HG03108 (cell line): ENCODE measurements around the gene ZSWIM3.
"Not testable (repeated sequence)": the region's sequence is repeated elsewhere in the genome, so short reads cannot be mapped to it uniquely, and the experiment has no call there.

Experiments
- ATAC-seq: cut with Tn5 transposase; IDR thresholded peaks from one replicate; pipeline ENCODE4 v1.9.1; 2021; ENCODE audit warnings: moderate library complexity; ENCODE audit not compliant: unreplicated experiment

Gene ZSWIM3

GRCh38 chr20:45890077-45890984 lies 32.9 kb downstream of the ZSWIM3 start:
- peak; percentile 25 for ATAC-seq

- ATAC-seq: peak; percentile 68
Measured at GRCh38 chr20:45890985-45891983, 33.9 kb downstream of the ZSWIM3 start, which contains the start of the genes CTSA and NEURL2. Gene CTSA (plus strand): TSS chr20:45891335. CDS start chr20:45891569, 234 bp downstream. Gene NEURL2 (minus strand): TSS chr20:45891208. CDS start chr20:45890991, 217 bp downstream.

GRCh38 chr20:45892049-45892825 lies 34.8 kb downstream of the ZSWIM3 start:
- ATAC-seq: no peak

GRCh38 chr20:45892828-45893500 lies 35.5 kb downstream of the ZSWIM3 start:
- ATAC-seq: no peak

GRCh38 chr20:45893831-45894230 lies 36.4 kb downstream of the ZSWIM3 start:
- no peak for ATAC-seq

- no peak for ATAC-seq
Measured at GRCh38 chr20:45894797-45895196, 37.4 kb downstream of the ZSWIM3 start.

GRCh38 chr20:45896641-45897161 lies 39.3 kb downstream of the ZSWIM3 start:
- no peak for ATAC-seq

GRCh38 chr20:45897289-45897688 lies 39.9 kb downstream of the ZSWIM3 start:
- no peak for ATAC-seq

- no peak for ATAC-seq
Measured at GRCh38 chr20:45897692-45898091, 40.3 kb downstream of the ZSWIM3 start.

GRCh38 chr20:45898285-45898684 lies 40.9 kb downstream of the ZSWIM3 start:
- ATAC-seq: no peak

- no peak for ATAC-seq
Measured at GRCh38 chr20:45899046-45899835, 41.8 kb downstream of the ZSWIM3 start.

- not testable (repeated sequence) for ATAC-seq
Measured at GRCh38 chr20:45901332-45901731, 43.9 kb downstream of the ZSWIM3 start.

GRCh38 chr20:45902199-45902701 lies 44.8 kb downstream of the ZSWIM3 start:
- no peak for ATAC-seq

GRCh38 chr20:45904583-45905504 lies 47.4 kb downstream of the ZSWIM3 start:
- ATAC-seq: no peak

GRCh38 chr20:45905505-45906079 lies 48.2 kb downstream of the ZSWIM3 start:
- ATAC-seq: no peak

- no peak for ATAC-seq
Measured at GRCh38 chr20:45907219-45907948, 50.0 kb downstream of the ZSWIM3 start.

- ATAC-seq: no peak
Measured at GRCh38 chr20:45908084-45908483, 50.7 kb downstream of the ZSWIM3 start.
